Breast epithelium (tissue), 3 donors: ENCODE data around the gene SRSF8.

Experiments used
- POLR2A ChIP-seq: fragments of 450-650 bp; IDR thresholded peaks from one replicate; pipeline ENCODE4 v1.6.1; 2016; ENCODE audit warnings: antibody characterized with exemption, mild to moderate bottlenecking, moderate library complexity
- POLR2AphosphoS5 ChIP-seq, 3 donors: sonication (generic); formaldehyde crosslinking; IDR thresholded peaks; one replicate each; pipeline ENCODE4 v1.6.1; 2017; ENCODE audit warnings: antibody characterized with exemption in 3 of 3
- TF ChIP-seq, protein P1 (sequence below), 3 donors: fragments of 450-650 bp; IDR thresholded peaks; one replicate each; pipeline ENCODE4 v1.5.1; 2016 to 2017; ENCODE audit warnings: antibody characterized with exemption in 3 of 3, mild to moderate bottlenecking in 3 of 3, moderate library complexity in 3 of 3

- TF ChIP-seq, protein P1, sequence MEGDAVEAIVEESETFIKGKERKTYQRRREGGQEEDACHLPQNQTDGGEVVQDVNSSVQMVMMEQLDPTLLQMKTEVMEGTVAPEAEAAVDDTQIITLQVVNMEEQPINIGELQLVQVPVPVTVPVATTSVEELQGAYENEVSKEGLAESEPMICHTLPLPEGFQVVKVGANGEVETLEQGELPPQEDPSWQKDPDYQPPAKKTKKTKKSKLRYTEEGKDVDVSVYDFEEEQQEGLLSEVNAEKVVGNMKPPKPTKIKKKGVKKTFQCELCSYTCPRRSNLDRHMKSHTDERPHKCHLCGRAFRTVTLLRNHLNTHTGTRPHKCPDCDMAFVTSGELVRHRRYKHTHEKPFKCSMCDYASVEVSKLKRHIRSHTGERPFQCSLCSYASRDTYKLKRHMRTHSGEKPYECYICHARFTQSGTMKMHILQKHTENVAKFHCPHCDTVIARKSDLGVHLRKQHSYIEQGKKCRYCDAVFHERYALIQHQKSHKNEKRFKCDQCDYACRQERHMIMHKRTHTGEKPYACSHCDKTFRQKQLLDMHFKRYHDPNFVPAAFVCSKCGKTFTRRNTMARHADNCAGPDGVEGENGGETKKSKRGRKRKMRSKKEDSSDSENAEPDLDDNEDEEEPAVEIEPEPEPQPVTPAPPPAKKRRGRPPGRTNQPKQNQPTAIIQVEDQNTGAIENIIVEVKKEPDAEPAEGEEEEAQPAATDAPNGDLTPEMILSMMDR (IDR thresholded peaks at IDR 0.05): no peak
- TF ChIP-seq POLR2AphosphoS5 (IDR thresholded peaks at IDR 0.05): no peak
- TF ChIP-seq POLR2A: no peak
Observed at GRCh38 chr11:95050595-95051202, 16.0 kb upstream of the SRSF8 start.
